EH (cell line): ENCODE results near the gene C5orf22.
A peak's percentile ranks its signal among the peaks of the same experiment; 100 is the strongest.
"Not testable (repeated sequence)": the region's sequence is repeated elsewhere in the genome, so short reads cannot be mapped to it uniquely, and the experiment has no call there.

Experiments used
- DNase-seq: peaks from one replicate; pipeline ENCODE4 v3.0.0-alpha.2; 2015; ENCODE audit warnings: low read depth

C5orf22 gene

DNA sequence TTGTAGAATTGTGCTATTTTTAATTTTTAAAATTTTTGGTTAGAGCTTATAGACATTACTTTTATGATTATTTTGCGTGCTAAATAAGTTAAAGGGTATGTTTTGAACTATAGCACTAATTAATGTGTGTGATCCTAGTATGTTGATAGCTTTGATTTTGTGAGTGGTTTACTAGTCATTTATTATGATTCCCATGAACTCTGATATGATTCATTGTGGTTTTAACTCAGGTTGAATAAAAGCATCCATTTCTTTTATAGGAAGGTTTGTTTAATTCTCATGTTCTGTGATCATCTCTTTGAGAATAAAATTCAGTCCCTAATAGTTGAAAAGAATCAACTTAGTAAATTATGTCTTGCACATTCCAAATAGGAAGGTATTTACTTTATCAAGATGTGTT lies 22.5 kb downstream of the C5orf22 start:
- peak; percentile 5 for DNase-seq

DNA sequence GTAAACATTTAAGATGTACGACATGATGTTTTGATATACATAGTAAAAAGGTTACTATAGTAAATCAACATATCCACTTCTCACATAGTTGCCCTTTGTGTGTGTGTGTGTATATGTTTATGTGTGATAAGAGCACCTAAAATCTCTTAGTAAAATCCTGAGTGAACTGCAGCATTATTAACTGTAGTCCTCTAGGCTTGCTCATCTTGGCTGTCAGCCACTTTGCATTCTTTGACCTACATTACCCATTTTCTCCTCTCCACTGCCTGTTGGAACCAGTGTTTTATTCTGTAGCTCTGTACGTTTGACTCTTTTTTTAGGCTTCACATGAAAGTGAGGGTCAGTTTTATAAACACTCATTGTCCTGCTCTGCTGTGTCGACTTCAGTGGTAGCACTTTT lies 24.4 kb downstream of the C5orf22 start:
- no peak for DNase-seq

DNA sequence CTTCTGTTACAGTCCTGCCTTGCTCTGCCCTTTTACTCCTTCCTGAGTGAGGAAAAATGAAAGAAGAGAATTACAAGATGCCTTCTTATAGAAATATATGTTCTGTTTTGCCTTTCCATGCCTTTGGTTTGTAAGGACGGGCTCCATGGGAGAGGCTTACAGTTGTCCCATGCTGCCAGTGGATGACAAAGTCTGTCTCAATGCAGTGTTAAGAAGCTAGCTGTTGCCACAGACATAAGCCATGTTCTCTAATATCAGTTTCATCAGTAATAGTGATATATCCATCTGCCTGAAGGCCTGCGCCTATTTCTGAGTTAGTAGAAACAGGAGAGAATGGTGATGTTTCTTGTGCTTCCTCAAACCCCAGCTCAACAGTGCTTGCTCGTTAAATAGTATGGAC lies 27.8 kb downstream of the C5orf22 start:
- no peak for DNase-seq

DNA sequence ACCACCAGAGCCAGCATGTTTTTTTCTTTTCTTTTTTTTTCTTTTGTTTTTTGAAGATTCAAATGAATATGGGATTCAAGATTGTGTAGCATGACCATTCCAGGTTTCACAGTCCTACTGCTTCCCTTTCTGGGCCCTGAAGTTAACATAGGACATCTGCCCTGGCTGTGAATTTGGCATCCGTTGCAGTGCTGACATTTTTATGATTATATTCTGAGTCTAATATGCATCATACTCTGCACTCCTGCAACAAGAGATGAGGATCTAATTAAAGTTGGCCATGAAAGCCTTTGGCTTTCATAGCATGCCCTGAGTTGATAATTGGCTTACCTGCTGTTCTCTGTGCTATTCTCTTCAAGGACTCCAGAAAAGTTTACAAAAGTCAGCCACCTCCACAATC lies 29.8 kb downstream of the C5orf22 start:
- DNase-seq, result peak; percentile 4

GRCh38 chr5:31563216-31563615 lies 31.1 kb downstream of the C5orf22 start:
- DNase-seq, result peak; percentile 9

GRCh38 chr5:31566362-31566761 lies 34.3 kb downstream of the C5orf22 start:
- not testable (repeated sequence) for DNase-seq

GRCh38 chr5:31568302-31568835 lies 36.3 kb downstream of the C5orf22 start:
- no peak for DNase-seq

DNA sequence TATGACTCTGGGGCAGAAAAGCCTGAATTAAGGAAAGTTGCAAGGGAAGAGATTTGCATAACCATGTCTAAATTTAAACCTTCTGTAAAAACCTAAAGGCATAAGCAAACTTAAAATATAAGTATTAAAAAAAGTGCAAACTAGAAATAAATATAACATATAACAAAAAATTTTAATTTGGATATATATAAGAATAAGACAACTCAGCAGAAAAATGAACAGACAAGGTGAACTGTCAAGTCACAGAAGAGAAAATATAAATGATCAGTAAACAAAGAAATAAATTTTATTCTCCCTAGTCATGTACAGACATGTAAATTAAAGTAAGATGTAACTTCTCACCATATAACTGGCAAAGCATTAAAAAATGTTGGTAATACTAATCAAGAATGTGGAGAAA lies 37.0 kb downstream of the C5orf22 start:
- no peak for DNase-seq

- no peak for DNase-seq
Observed at GRCh38 chr5:31573494-31574142, 41.5 kb downstream of the C5orf22 start.

DNA sequence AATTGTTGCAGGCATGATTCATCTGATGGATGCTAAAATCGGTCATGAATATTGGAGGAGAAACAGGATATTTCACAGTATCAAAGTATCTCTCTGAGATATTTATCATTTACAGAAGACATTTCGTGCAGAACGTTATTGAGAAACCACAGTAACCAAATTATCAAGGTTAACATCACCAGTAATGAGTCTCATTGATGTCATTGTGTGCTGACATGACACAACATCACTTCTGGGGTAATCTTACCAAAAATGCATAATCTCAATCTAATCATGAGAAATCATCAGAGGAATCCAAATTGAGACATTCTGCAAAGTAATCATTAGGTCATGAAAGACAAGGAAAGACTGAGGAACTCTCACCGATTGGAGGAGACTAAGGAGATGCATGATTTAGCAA lies 42.7 kb downstream of the C5orf22 start:
- no peak for DNase-seq

DNA sequence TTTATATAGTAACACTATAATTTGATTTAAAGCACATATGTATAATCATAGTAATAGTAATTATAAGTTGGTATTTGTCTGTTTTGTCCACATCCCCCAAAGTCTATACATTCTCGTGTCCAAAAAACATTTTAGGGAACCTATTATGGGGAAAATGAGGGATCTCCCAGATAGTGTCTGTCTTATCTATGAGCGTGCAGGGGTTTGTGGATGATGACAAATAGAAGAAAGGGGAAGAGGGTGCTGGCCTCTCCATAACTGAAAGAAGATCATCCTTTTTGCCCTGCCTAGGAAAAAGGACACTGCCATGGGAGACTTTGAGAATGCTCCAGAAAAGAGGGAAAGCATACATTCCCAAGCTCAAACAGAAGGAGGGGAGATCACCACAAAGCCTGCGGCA lies 45.3 kb downstream of the C5orf22 start:
- DNase-seq, result no peak

DNA sequence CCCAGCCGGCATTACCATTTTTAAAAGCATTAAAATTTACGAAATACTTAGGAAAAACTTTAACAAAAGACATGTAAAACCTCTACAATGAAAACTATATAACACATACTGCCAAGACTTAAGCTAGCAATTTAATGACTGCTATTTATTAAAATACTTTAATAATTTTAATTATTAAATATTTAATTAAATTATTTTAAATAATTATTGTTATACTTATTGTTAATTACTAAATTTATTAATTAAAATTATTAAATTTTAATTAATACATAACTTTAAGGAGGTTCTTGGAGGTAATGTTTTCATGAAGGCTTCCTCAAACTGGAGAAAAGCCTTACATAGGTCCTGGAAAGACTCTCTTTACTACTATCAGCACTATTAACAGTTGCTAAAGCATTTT lies 47.5 kb downstream of the C5orf22 start:
- DNase-seq, result no peak

GRCh38 chr5:31581498-31582099 lies 49.5 kb downstream of the C5orf22 start:
- DNase-seq, result peak; percentile 52

GRCh38 chr5:31583129-31583528 lies 51.0 kb downstream of the C5orf22 start:
- no peak for DNase-seq

GRCh38 chr5:31585166-31585894 lies 53.2 kb downstream of the C5orf22 start:
- DNase-seq, result no peak

- peak; percentile 32 for DNase-seq
Observed at GRCh38 chr5:31585895-31586270, 53.8 kb downstream of the C5orf22 start.

DNA sequence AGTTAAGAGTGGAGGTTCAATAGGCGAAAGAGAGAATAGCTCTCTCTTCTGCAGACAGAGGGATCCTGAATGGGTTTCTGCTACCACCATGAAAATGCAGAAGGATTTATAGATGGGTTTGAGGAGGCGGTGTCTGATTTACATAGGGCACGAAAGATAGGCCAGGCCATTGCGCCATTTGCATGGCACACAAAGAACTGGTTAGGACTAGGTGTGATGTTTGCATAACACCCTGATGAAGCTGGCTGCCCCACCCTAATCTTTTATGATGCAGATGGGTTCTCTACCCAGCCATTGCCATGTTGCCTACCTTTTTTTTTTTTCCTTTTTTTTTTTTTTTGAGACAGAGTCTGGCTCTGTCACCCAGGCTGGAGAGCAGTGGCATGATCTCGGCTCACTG lies 55.4 kb downstream of the C5orf22 start:
- DNase-seq, result no peak

- no peak for DNase-seq
Observed at GRCh38 chr5:31593665-31594064, 61.6 kb downstream of the C5orf22 start.

DNA sequence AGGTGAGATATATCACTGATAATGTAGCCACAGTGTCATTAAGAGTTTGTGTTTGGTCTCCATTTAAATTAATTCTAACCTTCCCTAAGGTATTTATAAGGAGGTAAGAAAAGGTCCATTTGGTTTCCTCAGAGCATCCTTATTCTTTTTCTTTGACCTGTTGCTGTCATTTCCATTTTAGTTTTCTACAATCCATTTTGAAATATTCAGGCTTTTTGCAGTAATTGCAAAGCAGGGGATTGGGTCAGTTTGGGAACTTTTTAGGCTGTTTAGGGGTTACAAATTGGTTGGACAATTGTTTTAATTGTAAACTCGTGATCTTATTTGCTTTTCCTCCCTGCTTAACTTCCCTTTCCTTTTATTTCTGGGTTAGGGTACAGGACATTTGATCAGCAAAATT lies 64.3 kb downstream of the C5orf22 start:
- DNase-seq, result no peak

- DNase-seq, result no peak
Observed at GRCh38 chr5:31598640-31599611, 66.8 kb downstream of the C5orf22 start.

DNA sequence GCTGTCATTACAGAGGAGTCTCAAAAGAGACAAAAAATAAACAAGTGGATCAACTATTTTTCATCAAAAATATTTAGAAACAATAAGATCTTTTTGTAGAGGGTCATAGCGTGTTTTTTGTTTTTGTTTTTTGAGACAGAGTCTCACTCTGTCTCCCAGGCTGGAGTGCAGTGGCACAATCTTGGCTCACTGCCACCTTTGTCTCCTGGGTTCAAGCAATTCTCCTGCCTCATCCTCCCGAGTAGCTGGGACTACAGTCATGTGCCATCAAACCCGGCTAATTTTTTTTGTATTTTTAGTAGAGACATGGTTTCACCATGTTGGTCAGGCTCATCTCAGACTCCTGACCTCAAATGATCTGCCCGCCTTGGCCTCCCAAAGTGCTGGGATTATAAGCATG lies 70.2 kb downstream of the C5orf22 start:
- not testable (repeated sequence) for DNase-seq

DNA sequence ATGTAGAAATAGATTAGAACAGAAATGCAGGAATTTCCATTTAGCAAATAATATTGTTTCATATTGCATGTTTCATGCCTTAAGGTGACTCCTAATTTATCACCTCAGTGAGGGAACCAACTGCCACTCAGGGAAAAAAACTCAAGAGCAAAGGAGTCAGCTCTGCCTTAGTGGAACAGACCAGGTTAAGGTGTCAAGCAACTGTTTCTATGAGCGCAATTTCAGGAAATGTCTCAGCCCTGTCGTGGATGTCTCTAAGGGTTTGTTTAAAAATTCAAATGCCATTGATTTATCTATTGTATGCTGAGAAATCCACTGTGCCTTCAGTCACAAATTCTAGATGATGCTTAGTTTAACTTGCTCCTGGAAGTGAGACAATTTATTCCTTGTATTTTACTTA lies 72.1 kb downstream of the C5orf22 start:
- no peak for DNase-seq
